Activated CD8-positive, alpha-beta T cell treated with anti-CD3 and anti-CD28 coated beads for 36 hours (primary cell): ENCODE measurements around the gene DMBX1. TPM values are rescaled to one million over a fixed set of nuclear protein-coding genes. Genes with fewer than 3 reads are reported as not detected.

Source experiments
- ATAC-seq: fragments of 200-7000 bp; cut with Tn5 transposase; one replicate; pipeline ENCODE4 v1.10.0; 2021; ENCODE audit warnings: mild to moderate bottlenecking, moderate library complexity
- CTCF ChIA-PET: fragments of 350-600 bp; sonication (Branson Sonifier 250); formaldehyde crosslinking; loops from one replicate; lab custom pipeline; 2021; ENCODE audit warnings: antibody characterized with exemption; lab: Charles Lee
- POLR2A ChIA-PET: fragments of 350-600 bp; sonication (Branson Sonifier 250); formaldehyde crosslinking; loops from one replicate; lab custom pipeline; 2021; ENCODE audit warnings: antibody characterized with exemption; lab: Charles Lee
- DNase-seq: peaks from one replicate; pipeline ENCODE4 v3.0.0-alpha.2; 2020
- H3K27ac Mint-ChIP-seq: one replicate; pipeline ENCODE4 v1.8.0; 2021; ENCODE audit warnings: mild to moderate bottlenecking, mixed read lengths
- H3K27me3 Mint-ChIP-seq: one replicate; pipeline ENCODE4 v1.8.0; 2021; ENCODE audit warnings: mixed read lengths
- H3K36me3 Mint-ChIP-seq: one replicate; pipeline ENCODE4 v1.8.0; 2021; ENCODE audit warnings: low read depth, mixed read lengths
- H3K4me1 Mint-ChIP-seq: one replicate; pipeline ENCODE4 v1.8.0; 2021; ENCODE audit warnings: low read depth, mixed read lengths
- H3K4me3 Mint-ChIP-seq: one replicate; pipeline ENCODE4 v1.8.0; 2021; ENCODE audit warnings: mild to moderate bottlenecking, moderate library complexity, mixed read lengths
- H3K9me3 Mint-ChIP-seq: one replicate; pipeline ENCODE4 v1.8.0; 2021; ENCODE audit warnings: mixed read lengths
- CTCF ChIP-seq: fragments of 200-600 bp; IDR thresholded peaks from one replicate; pipeline ENCODE4 v1.8.0; 2022; ENCODE audit warnings: antibody characterized with exemption, mild to moderate bottlenecking
- intact Hi-C: fragments of 100-400 bp; cut with micrococcal nuclease; formaldehyde crosslinking; loops from one replicate; pipeline ENCODE4 v1.10.0; 2022
- total RNA-seq, 2 experiments: library from RNA; stranded (reverse); gene quantifications; one replicate each; pipeline ENCODE4 v1.2.3, GENCODE V29; 2021

DMBX1 gene
- total RNA-seq, 2 experiments from 2014 or later, result 0.09 TPM; not detected in 1

- POLR2A ChIA-PET, result interaction anchor here (0.8 to 1.3 kb wide), 3 partner anchors 77 to 84 kb away, joined by 3 read pairs; no protein-coding TSS in a partner anchor
- Mint-ChIP-seq H3K27ac (no peak overlapping the region), H3K27me3 (peaks cover 36% of the 10 kb centered on the region), H3K9me3 (no peaks in the 10 kb centered on the region), H3K4me3 (no peak overlapping the region), H3K4me1 (peaks cover 15% of the 10 kb centered on the region), H3K36me3 (no peaks in the 10 kb centered on the region)
- DNase-seq (no peak), ATAC-seq (no peak)
- CTCF ChIA-PET, result interaction anchor here (0.7 to 5.3 kb wide), 10 partner anchors 11 to 158 kb away, joined by 3 to 128 read pairs (median 4); partner anchors contain the start of gene MKNK1
- no peak for TF ChIP-seq CTCF
- intact Hi-C loops, result loop anchor here (2.0 kb wide), 1 partner anchor 83 kb away; no protein-coding TSS in a partner anchor
These were observed 43.8 kb upstream of the DMBX1 start for GRCh38 chr1:46445773-46446256.

- Mint-ChIP-seq H3K9me3 (no peaks in the 10 kb centered on the region), H3K27me3 (peaks cover 39% of the 10 kb centered on the region), H3K27ac (no peak overlapping the region), H3K36me3 (no peaks in the 10 kb centered on the region), H3K4me1 (peaks cover 15% of the 10 kb centered on the region), H3K4me3 (no peak overlapping the region)
- ATAC-seq (peak; percentile 56), DNase-seq (peak; percentile 91)
- TF ChIP-seq CTCF, result peak; percentile 90
- CTCF ChIA-PET, result interaction anchor here (0.6 to 5.3 kb wide), 45 partner anchors 9 to 727 kb away, joined by 3 to 128 read pairs (median 5); partner anchors contain the start of gene EFCAB14
- POLR2A ChIA-PET, result interaction anchor here (1.4 to 1.5 kb wide), 2 partner anchors 11 to 83 kb away, joined by 3 to 4 read pairs; no protein-coding TSS in a partner anchor
- intact Hi-C loops, result loop anchor here (2.0 kb wide), 1 partner anchor 82 kb away; no protein-coding TSS in a partner anchor
These were observed 42.8 kb upstream of the DMBX1 start for GRCh38 chr1:46446646-46447498.

DNA sequence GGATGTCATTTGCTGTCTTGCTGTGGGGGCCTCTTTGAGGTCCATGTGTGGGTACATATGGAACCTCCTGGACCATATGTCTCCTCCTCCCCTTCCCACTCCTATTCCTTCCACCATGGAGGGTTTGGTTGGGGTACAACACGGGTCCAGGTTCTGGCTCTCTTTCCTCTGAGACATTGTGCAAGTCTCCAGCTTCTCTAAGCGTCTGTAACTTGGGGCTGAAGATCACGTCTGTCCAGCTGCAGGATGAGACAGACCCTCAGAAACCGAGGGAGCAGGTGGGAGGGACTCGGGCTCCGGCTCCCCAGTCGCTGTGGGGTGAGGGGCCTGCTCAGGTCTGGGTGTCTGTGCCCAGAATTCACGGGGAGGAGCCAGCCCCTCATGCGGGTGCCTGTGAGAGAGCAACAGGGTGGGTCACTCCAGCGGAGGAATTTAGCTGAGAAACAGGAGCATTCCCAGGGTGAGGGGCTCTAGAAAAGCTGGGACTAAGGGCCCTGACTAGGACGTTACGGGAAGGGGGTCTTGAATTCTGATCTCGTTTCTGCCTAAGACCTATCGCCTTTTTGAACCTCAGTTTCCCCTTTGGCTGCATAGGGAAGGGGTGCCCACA is 42.0 kb upstream of the DMBX1 start:
- Mint-ChIP-seq H3K36me3 (no peaks in the 10 kb centered on the region), H3K27me3 (peaks cover 40% of the 10 kb centered on the region), H3K27ac (no peak overlapping the region), H3K4me1 (peaks cover 11% of the 10 kb centered on the region), H3K4me3 (no peak overlapping the region), H3K9me3 (no peaks in the 10 kb centered on the region)
- DNase-seq (no peak), ATAC-seq (no peak)
- ChIA-PET CTCF (interaction anchor here (0.6 to 5.3 kb wide), 43 partner anchors 8 to 727 kb away, joined by 3 to 128 read pairs (median 5); partner anchors contain the start of gene EFCAB14), POLR2A (interaction anchor here (0.6 to 1.5 kb wide), 3 partner anchors 9 to 82 kb away, joined by 3 to 4 read pairs (median 3); no protein-coding TSS in a partner anchor)
- TF ChIP-seq CTCF, result no peak
- intact Hi-C loops, result loop anchor here (2.0 kb wide), 1 partner anchor 81 kb away; no protein-coding TSS in a partner anchor

DNA sequence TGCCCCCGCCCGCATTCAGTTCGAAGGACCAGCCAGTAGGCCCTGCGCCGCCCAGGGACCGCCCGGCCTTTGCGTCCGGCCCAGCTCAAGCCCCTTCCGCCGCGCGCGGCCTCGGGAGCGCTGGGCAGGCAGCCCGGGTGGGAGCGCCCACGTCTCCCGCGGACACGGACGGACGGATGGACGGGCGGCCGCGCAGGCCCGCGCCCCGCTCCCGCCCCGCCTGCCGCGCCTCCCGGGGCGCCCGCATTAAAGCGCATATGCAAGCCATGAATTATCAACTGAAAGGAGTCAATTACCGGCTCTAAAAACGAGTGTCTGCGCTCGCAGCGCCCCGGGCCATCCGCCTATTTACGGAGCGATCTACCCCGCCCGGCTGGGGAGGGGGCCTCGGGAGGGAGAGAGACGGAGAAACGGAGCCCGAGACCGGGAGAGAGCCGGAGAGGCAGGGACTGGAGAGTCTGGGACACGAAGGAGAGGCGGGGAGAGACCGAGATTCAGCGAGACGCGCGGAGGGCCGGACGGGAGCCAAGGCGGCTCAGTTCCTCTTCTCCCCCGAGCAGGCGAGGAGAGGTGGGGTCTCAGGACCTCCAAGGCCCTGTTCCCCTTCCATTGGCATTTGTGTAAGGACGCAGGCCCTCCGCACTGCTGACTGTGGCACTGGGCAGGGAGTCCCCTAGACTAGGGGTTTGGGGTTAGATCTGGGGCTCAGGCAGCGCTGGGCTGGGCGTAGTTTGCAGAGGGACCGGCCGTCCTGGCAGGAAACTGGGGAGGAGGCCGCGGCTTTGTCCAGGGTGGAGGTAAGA is 41.3 kb upstream of the DMBX1 start:
- H3K36me3 Mint-ChIP-seq, result no peaks in the 10 kb centered on the region
- ATAC-seq, result no peak
- ChIA-PET CTCF (interaction anchor here (1.2 to 5.3 kb wide), 9 partner anchors 13 to 277 kb away, joined by 3 to 128 read pairs (median 7); no protein-coding TSS in a partner anchor), POLR2A (interaction anchor here (0.6 to 1.5 kb wide), 3 partner anchors 8 to 81 kb away, joined by 3 to 4 read pairs (median 3); no protein-coding TSS in a partner anchor)
- no peak overlapping the region for H3K27ac Mint-ChIP-seq
- peaks cover 44% of the 10 kb centered on the region for H3K27me3 Mint-ChIP-seq
- H3K4me3 Mint-ChIP-seq, result no peak overlapping the region
- no peaks in the 10 kb centered on the region for H3K9me3 Mint-ChIP-seq
- no peak for DNase-seq
- H3K4me1 Mint-ChIP-seq, result peaks cover 9% of the 10 kb centered on the region
- intact Hi-C loops, result no loop called here
- no peak for TF ChIP-seq CTCF
